Rectal smooth muscle tissue (tissue), 1 donor: ENCODE measurements around the gene CCDC9B.

Source experiments
- H3K27ac ChIP-seq: one replicate; pipeline ENCODE4 v1.7.0; 2013; ENCODE audit warnings: low read depth, low read length, inconsistent platforms
- H3K27me3 ChIP-seq: one replicate; pipeline ENCODE4 v1.7.0; 2013; ENCODE audit warnings: low read length; ENCODE audit not compliant: control insufficient read depth, insufficient read depth
- H3K36me3 ChIP-seq: one replicate; pipeline ENCODE4 v1.7.0; 2013; ENCODE audit warnings: low read length; ENCODE audit not compliant: control insufficient read depth, insufficient read depth
- H3K4me1 ChIP-seq: one replicate; pipeline ENCODE4 v1.7.0; 2013; ENCODE audit warnings: low read length; ENCODE audit not compliant: control insufficient read depth, insufficient read depth
- H3K4me3 ChIP-seq: one replicate; pipeline ENCODE4 v1.7.0; 2013; ENCODE audit warnings: low read length
- H3K9ac ChIP-seq: one replicate; pipeline ENCODE4 v1.7.0; 2013; ENCODE audit warnings: low read length

The CCDC9B gene

GRCh38 chr15:40369971-40370370 is 29.2 kb upstream of the CCDC9B start:
- no peaks in the 10 kb centered on the region for H3K27me3 ChIP-seq
- no peak overlapping the region for H3K9ac ChIP-seq
- H3K27ac ChIP-seq = no peak overlapping the region
- no peaks in the 10 kb centered on the region for H3K4me1 ChIP-seq
- H3K4me3 ChIP-seq = no peak overlapping the region
- H3K36me3 ChIP-seq = no peaks in the 10 kb centered on the region

DNA sequence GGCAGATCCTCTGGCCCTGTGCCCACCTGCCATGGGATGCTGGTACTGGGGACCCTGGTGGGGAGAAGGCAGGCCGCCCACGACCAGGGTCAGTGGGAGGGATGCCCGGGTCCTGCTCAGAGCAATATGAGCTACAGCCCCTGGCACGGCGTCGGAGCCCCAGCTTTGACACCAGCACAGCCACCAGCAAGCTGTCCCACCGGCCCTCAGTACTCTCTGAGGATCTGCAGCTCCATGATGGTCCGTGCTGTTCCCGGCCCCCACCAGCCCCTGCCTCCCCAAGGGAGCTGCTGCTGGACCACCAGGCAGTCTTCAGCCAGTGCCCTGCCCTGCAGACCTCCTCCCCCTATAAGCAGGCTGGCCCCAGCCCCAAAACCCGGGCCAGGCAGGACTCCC is 28.7 kb upstream of the CCDC9B start:
- H3K27me3 ChIP-seq = no peaks in the 10 kb centered on the region
- H3K4me3 ChIP-seq = no peak overlapping the region
- no peaks in the 10 kb centered on the region for H3K36me3 ChIP-seq
- no peaks in the 10 kb centered on the region for H3K4me1 ChIP-seq
- H3K9ac ChIP-seq = no peak overlapping the region
- no peak overlapping the region for H3K27ac ChIP-seq

GRCh38 chr15:40368719-40369473 is 28.2 kb upstream of the CCDC9B start:
- Histone ChIP-seq H3K4me1 (no peaks in the 10 kb centered on the region), H3K27ac (no peak overlapping the region), H3K9ac (no peak overlapping the region), H3K36me3 (no peaks in the 10 kb centered on the region), H3K27me3 (no peaks in the 10 kb centered on the region), H3K4me3 (no peak overlapping the region)

GRCh38 chr15:40367686-40368611 is 27.2 kb upstream of the CCDC9B start:
- Histone ChIP-seq H3K4me1 (no peaks in the 10 kb centered on the region), H3K4me3 (peak overlapping the region; percentile 46), H3K36me3 (no peaks in the 10 kb centered on the region), H3K9ac (peak overlapping the region; percentile 29), H3K27ac (peak overlapping the region; percentile 80), H3K27me3 (no peaks in the 10 kb centered on the region)

GRCh38 chr15:40367371-40367685 is 26.6 kb upstream of the CCDC9B start:
- H3K36me3 ChIP-seq = no peaks in the 10 kb centered on the region
- H3K27ac ChIP-seq = peak overlapping the region; percentile 80
- peak overlapping the region; percentile 46 for H3K4me3 ChIP-seq
- H3K27me3 ChIP-seq = no peaks in the 10 kb centered on the region
- H3K4me1 ChIP-seq = no peaks in the 10 kb centered on the region
- H3K9ac ChIP-seq = peak overlapping the region; percentile 29

- Histone ChIP-seq H3K27me3 (no peaks in the 10 kb centered on the region), H3K9ac (peak overlapping the region; percentile 29), H3K36me3 (no peaks in the 10 kb centered on the region), H3K4me3 (peak overlapping the region; percentile 46), H3K27ac (peak overlapping the region; percentile 80), H3K4me1 (no peaks in the 10 kb centered on the region)
Measured at GRCh38 chr15:40366457-40367370, 26.0 kb upstream of the CCDC9B start.

GRCh38 chr15:40365624-40366456 is 25.1 kb upstream of the CCDC9B start:
- Histone ChIP-seq H3K27me3 (no peaks in the 10 kb centered on the region), H3K27ac (peak overlapping the region; percentile 27), H3K4me3 (no peak overlapping the region), H3K9ac (no peak overlapping the region), H3K4me1 (no peaks in the 10 kb centered on the region), H3K36me3 (no peaks in the 10 kb centered on the region)

DNA sequence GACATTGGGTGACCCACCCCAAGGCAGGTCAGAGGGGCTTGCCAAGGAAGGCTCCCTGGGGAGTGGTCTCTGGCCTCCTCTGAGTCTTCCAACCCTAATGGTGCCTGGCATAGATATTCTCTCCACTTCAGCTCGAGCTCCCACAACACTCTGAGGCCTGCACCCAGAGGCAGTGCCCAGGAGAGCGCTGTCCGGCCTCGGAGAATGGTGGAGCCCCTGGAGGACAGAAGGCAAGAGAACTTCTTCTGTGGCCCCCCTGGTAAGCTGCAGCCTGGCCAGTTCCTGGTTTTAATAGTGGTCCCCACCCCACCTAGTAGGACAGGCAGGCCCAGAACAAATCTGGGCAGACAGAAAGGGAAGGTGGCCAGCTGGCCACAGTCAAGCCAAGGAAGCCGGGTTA is 24.3 kb upstream of the CCDC9B start:
- Histone ChIP-seq H3K9ac (no peak overlapping the region), H3K4me3 (no peak overlapping the region), H3K36me3 (no peaks in the 10 kb centered on the region), H3K27ac (no peak overlapping the region), H3K27me3 (no peaks in the 10 kb centered on the region), H3K4me1 (no peaks in the 10 kb centered on the region)

DNA sequence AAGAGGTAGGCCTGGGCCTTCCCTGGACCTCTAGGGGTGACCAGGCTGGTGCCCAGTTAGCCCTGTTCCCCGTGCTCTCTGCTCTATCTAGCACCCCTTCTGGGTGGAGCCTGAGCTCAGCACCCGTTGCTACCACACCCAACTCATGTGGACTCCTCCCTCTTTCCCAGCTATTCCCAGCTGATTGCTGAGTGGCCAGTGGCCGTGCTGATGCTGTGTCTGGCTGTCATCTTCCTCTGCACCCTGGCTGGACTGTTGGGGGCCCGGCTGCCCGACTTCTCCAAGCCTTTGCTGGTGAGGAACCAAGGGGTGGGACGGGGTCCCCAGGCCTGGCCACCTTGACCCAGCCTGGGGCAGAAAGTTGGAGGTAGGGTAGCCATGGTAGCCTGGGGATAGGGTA is 23.5 kb upstream of the CCDC9B start:
- Histone ChIP-seq H3K9ac (no peak overlapping the region), H3K36me3 (no peaks in the 10 kb centered on the region), H3K4me3 (no peak overlapping the region), H3K27me3 (no peaks in the 10 kb centered on the region), H3K27ac (no peak overlapping the region), H3K4me1 (no peaks in the 10 kb centered on the region)

GRCh38 chr15:40363611-40364010 is 22.9 kb upstream of the CCDC9B start:
- H3K36me3 ChIP-seq = no peaks in the 10 kb centered on the region
- no peaks in the 10 kb centered on the region for H3K27me3 ChIP-seq
- H3K9ac ChIP-seq = no peak overlapping the region
- no peaks in the 10 kb centered on the region for H3K4me1 ChIP-seq
- H3K27ac ChIP-seq = no peak overlapping the region
- H3K4me3 ChIP-seq = no peak overlapping the region

- Histone ChIP-seq H3K27me3 (no peaks in the 10 kb centered on the region), H3K36me3 (no peaks in the 10 kb centered on the region), H3K4me1 (peaks cover 3% of the 10 kb centered on the region), H3K27ac (no peak overlapping the region), H3K9ac (no peak overlapping the region), H3K4me3 (no peak overlapping the region)
Measured at GRCh38 chr15:40361640-40362039, 20.9 kb upstream of the CCDC9B start.
